Neural progenitor cell (in vitro differentiated cells): Measurements from ENCODE around the gene MYO5A. TPM values are rescaled to one million over a fixed set of nuclear protein-coding genes. Genes with fewer than 3 reads are reported as not detected.
A peak's percentile ranks its signal among the peaks of the same experiment; 100 is the strongest.

Experiments used
- DNase-seq: peaks from one replicate; pipeline ENCODE4 v3.0.0-alpha.2; 2016; ENCODE audit warnings: low spot score
- H2AFZ ChIP-seq: fragments of 200-600 bp; sonication (generic); replicated peaks from 2 replicates; pipeline ENCODE4 v1.6.1; 2016; ENCODE audit warnings: antibody characterized with exemption
- H3F3A ChIP-seq: fragments of 200-600 bp; sonication (generic); 2 replicates; pipeline ENCODE4 v1.6.1; 2016; ENCODE audit warnings: antibody characterized with exemption, low read depth
- H3K27ac ChIP-seq: fragments of 200-600 bp; sonication (generic); 2 replicates; pipeline ENCODE4 v1.5.1; 2016; ENCODE audit warnings: mild to moderate bottlenecking
- H3K27me3 ChIP-seq: fragments of 200-600 bp; sonication (generic); 2 replicates; pipeline ENCODE4 v1.6.1; 2016; ENCODE audit warnings: mild to moderate bottlenecking, moderate library complexity
- H3K36me3 ChIP-seq: fragments of 200-600 bp; sonication (generic); 2 replicates; pipeline ENCODE4 v1.5.1; 2016
- H3K4me1 ChIP-seq: fragments of 200-600 bp; sonication (generic); 2 replicates; pipeline ENCODE4 v1.6.1; 2016; ENCODE audit warnings: mixed run types
- H3K4me2 ChIP-seq: fragments of 200-600 bp; sonication (generic); 2 replicates; pipeline ENCODE4 v1.6.1; 2016
- H3K4me3 ChIP-seq: fragments of 200-600 bp; sonication (generic); 2 replicates; pipeline ENCODE4 v1.5.1; 2016
- H3K79me2 ChIP-seq: fragments of 200-600 bp; sonication (generic); 2 replicates; pipeline ENCODE4 v1.6.1; 2016; ENCODE audit warnings: low read depth
- H3K9ac ChIP-seq: fragments of 200-600 bp; sonication (generic); 2 replicates; pipeline ENCODE4 v1.6.1; 2016
- H3K9me3 ChIP-seq: fragments of 200-600 bp; sonication (generic); 2 replicates; pipeline ENCODE4 v1.5.1; 2016; ENCODE audit warnings: low read depth
- H4K20me1 ChIP-seq: fragments of 200-600 bp; sonication (generic); 2 replicates; pipeline ENCODE4 v1.6.1; 2016; ENCODE audit warnings: low read depth
- H3K27ac Mint-ChIP-seq: 3 replicates; pipeline ENCODE4 v1.8.0; 2021; ENCODE audit warnings: mixed read lengths
- H3K27me3 Mint-ChIP-seq: 2 replicates; pipeline ENCODE4 v1.8.0; 2022; ENCODE audit warnings: low read depth, mild to moderate bottlenecking, inconsistent platforms, moderate library complexity, mixed read lengths; ENCODE audit not compliant: insufficient read depth
- H3K36me3 Mint-ChIP-seq: 3 replicates; pipeline ENCODE4 v1.8.0; 2021; ENCODE audit warnings: mixed read lengths
- H3K4me1 Mint-ChIP-seq: 3 replicates; pipeline ENCODE4 v1.8.0; 2021; ENCODE audit warnings: mixed read lengths
- H3K4me3 Mint-ChIP-seq: 3 replicates; pipeline ENCODE4 v1.8.0; 2021; ENCODE audit warnings: mild to moderate bottlenecking, moderate library complexity, mixed read lengths
- H3K9me3 Mint-ChIP-seq: 3 replicates; pipeline ENCODE4 v1.8.0; 2020; ENCODE audit warnings: mixed read lengths
- CTCF ChIP-seq: fragments of 200-600 bp; sonication (generic); IDR thresholded peaks from 2 replicates; pipeline ENCODE4 v1.5.1; 2017; ENCODE audit warnings: antibody characterized with exemption, mild to moderate bottlenecking
- EZH2 ChIP-seq: fragments of 200-600 bp; sonication (generic); IDR thresholded peaks from 2 replicates; pipeline ENCODE4 v1.6.1; 2017; ENCODE audit warnings: antibody characterized with exemption, mild to moderate bottlenecking, moderate library complexity
- EZH2phosphoT487 ChIP-seq: fragments of 200-600 bp; sonication (generic); IDR thresholded peaks from 2 replicates; pipeline ENCODE4 v1.6.1; 2017; ENCODE audit warnings: antibody characterized with exemption
- total RNA-seq: library from RNA; depleted of rRNA; stranded (reverse); fragments of >200 nt; gene quantifications from 2 replicates; pipeline ENCODE4 v1.2.3, GENCODE V29; 2015; ENCODE audit warnings: low replicate concordance

MYO5A gene
- total RNA-seq, 1 donor from 2014 or later: 34.3 TPM

GRCh38 chr15:52368402-52368801 is 160.3 kb downstream of the MYO5A start:
- Histone ChIP-seq H3K27me3 (no peaks in the 10 kb centered on the region), H3K27ac (no peak overlapping the region), H2AFZ (no peak overlapping the region), H3K9me3 (no peaks in the 10 kb centered on the region), H3F3A (no peaks in the 10 kb centered on the region), H3K79me2 (no peaks in the 10 kb centered on the region), H3K4me3 (no peak overlapping the region), H3K9ac (no peak overlapping the region), H3K4me1 (no peaks in the 10 kb centered on the region), H3K4me2 (no peak overlapping the region), H4K20me1 (no peaks in the 10 kb centered on the region), H3K36me3 (no peaks in the 10 kb centered on the region)
- H3K27ac Mint-ChIP-seq: no peak overlapping the region
- H3K4me3 Mint-ChIP-seq: no peak overlapping the region
- peaks cover 27% of the 10 kb centered on the region for H3K36me3 Mint-ChIP-seq
- H3K9me3 Mint-ChIP-seq: no peaks in the 10 kb centered on the region
- H3K27me3 Mint-ChIP-seq: no peaks in the 10 kb centered on the region
- TF ChIP-seq EZH2: no peak
- TF ChIP-seq CTCF: no peak
- TF ChIP-seq EZH2phosphoT487: no peak
- no peaks in the 10 kb centered on the region for H3K4me1 Mint-ChIP-seq
- no peak for DNase-seq

GRCh38 chr15:52362497-52362896 is 166.2 kb downstream of the MYO5A start:
- Mint-ChIP-seq H3K27ac (no peak overlapping the region), H3K9me3 (no peaks in the 10 kb centered on the region), H3K36me3 (peaks cover 16% of the 10 kb centered on the region), H3K4me1 (peaks cover 3% of the 10 kb centered on the region), H3K4me3 (no peak overlapping the region), H3K27me3 (no peaks in the 10 kb centered on the region)
- H3K4me2 ChIP-seq: no peak overlapping the region
- peaks cover 4% of the 10 kb centered on the region for H3F3A ChIP-seq
- H4K20me1 ChIP-seq: no peaks in the 10 kb centered on the region
- no peaks in the 10 kb centered on the region for H3K27me3 ChIP-seq
- H3K79me2 ChIP-seq: no peaks in the 10 kb centered on the region
- DNase-seq: no peak
- no peaks in the 10 kb centered on the region for H3K9me3 ChIP-seq
- no peak for TF ChIP-seq EZH2phosphoT487
- no peak overlapping the region for H3K9ac ChIP-seq
- no peak overlapping the region for H2AFZ ChIP-seq
- H3K4me3 ChIP-seq: no peak overlapping the region
- H3K27ac ChIP-seq: no peak overlapping the region
- H3K4me1 ChIP-seq: peaks cover 18% of the 10 kb centered on the region
- H3K36me3 ChIP-seq: no peaks in the 10 kb centered on the region

GRCh38 chr15:52361975-52362494 is 166.6 kb downstream of the MYO5A start:
- no peaks in the 10 kb centered on the region for H3K79me2 ChIP-seq
- no peak overlapping the region for H3K9ac ChIP-seq
- no peak overlapping the region for H3K4me3 ChIP-seq
- peaks cover 4% of the 10 kb centered on the region for H3F3A ChIP-seq
- H2AFZ ChIP-seq: no peak overlapping the region
- H3K27me3 Mint-ChIP-seq: no peaks in the 10 kb centered on the region
- no peaks in the 10 kb centered on the region for H3K36me3 ChIP-seq
- TF ChIP-seq EZH2phosphoT487 (no peak), CTCF (no peak), EZH2 (no peak)
- peaks cover 3% of the 10 kb centered on the region for H3K4me1 Mint-ChIP-seq
- H3K4me3 Mint-ChIP-seq: no peak overlapping the region
- no peak for DNase-seq
- no peak overlapping the region for H3K4me2 ChIP-seq
- H3K27ac ChIP-seq: no peak overlapping the region
- H3K4me1 ChIP-seq: peaks cover 18% of the 10 kb centered on the region
- H3K9me3 ChIP-seq: no peaks in the 10 kb centered on the region
- no peaks in the 10 kb centered on the region for H3K27me3 ChIP-seq
- peaks cover 14% of the 10 kb centered on the region for H3K36me3 Mint-ChIP-seq
- H3K9me3 Mint-ChIP-seq: no peaks in the 10 kb centered on the region
- H3K27ac Mint-ChIP-seq: no peak overlapping the region
- no peaks in the 10 kb centered on the region for H4K20me1 ChIP-seq

GRCh38 chr15:52361494-52361893 is 167.2 kb downstream of the MYO5A start:
- H3K4me1 ChIP-seq: peaks cover 18% of the 10 kb centered on the region
- H3K27me3 ChIP-seq: no peaks in the 10 kb centered on the region
- no peak for TF ChIP-seq EZH2
- no peak for TF ChIP-seq EZH2phosphoT487
- TF ChIP-seq CTCF: no peak
- Mint-ChIP-seq H3K36me3 (peaks cover 14% of the 10 kb centered on the region), H3K27ac (no peak overlapping the region), H3K4me3 (no peak overlapping the region), H3K27me3 (no peaks in the 10 kb centered on the region), H3K9me3 (no peaks in the 10 kb centered on the region), H3K4me1 (peaks cover 3% of the 10 kb centered on the region)
- H3K27ac ChIP-seq: peak overlapping the region; percentile 65
- no peaks in the 10 kb centered on the region for H3K36me3 ChIP-seq
- no peak for DNase-seq
- no peaks in the 10 kb centered on the region for H3K79me2 ChIP-seq
- no peak overlapping the region for H2AFZ ChIP-seq
- H3K4me2 ChIP-seq: no peak overlapping the region
- no peak overlapping the region for H3K9ac ChIP-seq
- no peaks in the 10 kb centered on the region for H4K20me1 ChIP-seq
- H3K9me3 ChIP-seq: no peaks in the 10 kb centered on the region
- peaks cover 4% of the 10 kb centered on the region for H3F3A ChIP-seq
- H3K4me3 ChIP-seq: no peak overlapping the region
